Stimulated activated CD4-positive, alpha-beta T cell treated with anti-CD3 and anti-CD28 coated beads, Interleukin-1b, Interleukin-23, amount 100 ng/mL, for 4 hours (primary cell): ENCODE data around the gene DCUN1D4.

Source experiments
- DNase-seq, 2 donors: peaks; one replicate each; pipeline ENCODE4 v3.0.0-alpha.2; 2020; ENCODE audit warnings: low read depth in 2 of 2

Gene DCUN1D4

DNA sequence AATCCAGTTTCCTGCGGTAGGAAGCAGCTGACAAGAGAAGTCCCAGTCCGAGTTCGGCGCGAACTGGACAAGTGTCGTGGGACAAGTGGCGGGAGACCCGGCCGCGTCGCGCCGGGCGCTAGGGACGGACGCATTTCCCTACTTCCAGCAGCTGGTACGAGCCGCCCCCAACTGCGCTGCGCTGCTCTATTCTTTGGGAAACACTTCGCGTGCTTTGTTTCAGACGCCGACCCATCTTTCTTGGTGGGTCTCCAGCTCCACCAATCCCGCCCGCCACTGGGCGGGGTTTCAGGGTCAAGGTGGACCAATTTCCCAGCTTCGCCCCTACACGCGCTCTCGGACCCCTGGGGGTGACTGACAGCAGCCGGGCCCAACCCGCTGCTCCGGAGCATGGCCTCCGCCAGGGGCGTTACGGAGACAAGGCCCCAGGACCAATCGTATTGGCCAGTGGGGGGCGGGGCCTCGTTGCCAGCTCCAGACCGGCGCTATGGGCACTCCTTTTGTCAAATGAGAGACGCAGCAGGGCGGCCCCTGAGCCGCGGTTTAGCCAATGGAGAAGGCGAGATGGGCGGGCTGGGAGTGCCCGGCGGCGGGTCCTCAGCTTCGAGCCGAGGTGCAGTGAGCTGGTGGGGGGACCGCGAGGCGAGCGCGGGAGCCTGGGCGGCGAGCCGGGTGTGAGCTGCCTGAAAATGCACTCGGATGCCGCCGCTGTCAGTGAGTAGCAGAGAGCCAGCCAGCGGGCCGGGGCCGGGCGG is at the start of gene DCUN1D4:
TSS of gene DCUN1D4 (plus strand) at position 600 of the 755 bp plus-strand sequence. CDS start at position 690, 90 bp downstream.
- DNase-seq = peak; percentile 90 to 99

DNA sequence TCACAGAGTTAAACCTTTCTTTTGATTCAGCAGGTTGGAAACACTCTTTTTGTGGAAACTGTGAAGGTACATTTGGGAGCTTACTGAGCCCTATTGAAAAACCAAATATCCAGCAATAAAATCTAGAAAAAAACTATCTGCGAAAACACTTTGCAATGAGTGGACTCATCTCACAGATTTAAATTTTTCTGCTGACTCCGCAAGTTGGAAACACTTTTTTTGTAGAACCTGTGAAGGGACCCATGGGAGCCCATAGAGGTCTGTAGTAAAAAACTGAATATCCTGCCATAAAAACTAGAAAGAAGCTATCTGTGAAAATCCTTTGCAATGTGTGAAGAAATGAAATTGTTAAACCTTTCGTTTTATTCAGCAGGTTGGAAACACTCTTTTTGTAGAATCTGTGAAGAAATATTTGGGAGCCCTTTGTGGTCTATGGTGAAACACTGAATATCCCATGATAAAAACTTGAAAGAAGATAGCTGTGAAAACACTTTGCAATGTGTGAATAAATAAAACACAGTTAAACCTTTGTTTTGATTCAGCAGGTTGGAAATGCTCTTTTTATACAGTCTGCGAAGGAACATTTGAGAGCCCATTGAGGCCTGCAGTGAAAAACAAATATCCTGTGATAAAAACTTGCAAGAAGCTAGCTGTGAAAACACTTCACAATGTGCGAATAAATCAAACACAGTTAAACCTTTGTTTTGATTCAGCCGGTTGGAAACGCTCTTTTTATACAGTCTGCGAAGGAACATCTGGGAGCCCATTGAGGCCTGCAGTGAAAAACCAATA is 22.3 kb upstream of the DCUN1D4 start:
- no peak for DNase-seq

DNA sequence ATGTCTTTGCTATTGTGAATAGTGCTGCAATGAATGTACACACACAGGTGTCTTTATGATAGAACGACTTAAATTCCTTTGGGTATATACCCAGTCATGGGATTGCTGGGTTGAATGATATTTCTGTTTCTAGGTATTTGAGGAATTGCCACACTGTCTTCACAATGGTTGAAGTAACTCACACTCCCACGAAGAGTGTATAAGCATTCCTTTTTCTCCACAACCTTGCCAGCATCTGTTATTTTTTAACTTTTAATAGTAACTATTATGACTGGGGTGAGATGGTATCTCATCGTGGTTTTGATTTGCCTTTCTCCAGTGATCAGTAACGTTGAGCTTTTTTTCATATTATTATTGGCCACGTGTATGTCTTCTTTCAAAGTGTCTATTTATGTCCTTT is 17.6 kb upstream of the DCUN1D4 start:
- DNase-seq = no peak

DNA sequence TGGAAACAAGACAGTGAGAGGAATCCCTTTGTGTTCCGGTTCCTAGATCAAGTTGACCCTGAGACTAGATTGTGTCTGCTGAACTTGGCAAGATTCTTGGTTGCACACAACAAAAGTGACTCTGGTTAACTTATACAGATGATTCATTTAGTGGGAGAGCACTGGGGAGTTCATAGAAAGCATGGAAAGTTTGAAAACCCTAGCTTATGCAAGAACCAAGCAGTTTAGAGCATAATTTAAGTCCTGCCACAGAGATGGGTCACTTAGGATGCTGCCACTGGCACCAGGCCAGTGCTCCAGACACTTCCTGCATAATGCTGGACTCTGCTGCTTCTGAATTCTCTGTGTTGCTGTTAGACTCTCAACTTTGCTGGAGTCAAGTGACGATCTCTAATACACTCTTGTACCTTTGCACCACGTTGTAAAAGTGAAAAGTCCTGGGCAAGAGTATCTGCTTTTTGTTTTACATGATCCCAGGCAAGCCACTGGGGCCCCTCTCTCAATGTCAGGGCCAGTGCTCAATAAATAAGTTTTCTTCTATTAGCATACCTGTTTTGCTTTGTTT is 12.7 kb upstream of the DCUN1D4 start:
- no peak for DNase-seq

DNA sequence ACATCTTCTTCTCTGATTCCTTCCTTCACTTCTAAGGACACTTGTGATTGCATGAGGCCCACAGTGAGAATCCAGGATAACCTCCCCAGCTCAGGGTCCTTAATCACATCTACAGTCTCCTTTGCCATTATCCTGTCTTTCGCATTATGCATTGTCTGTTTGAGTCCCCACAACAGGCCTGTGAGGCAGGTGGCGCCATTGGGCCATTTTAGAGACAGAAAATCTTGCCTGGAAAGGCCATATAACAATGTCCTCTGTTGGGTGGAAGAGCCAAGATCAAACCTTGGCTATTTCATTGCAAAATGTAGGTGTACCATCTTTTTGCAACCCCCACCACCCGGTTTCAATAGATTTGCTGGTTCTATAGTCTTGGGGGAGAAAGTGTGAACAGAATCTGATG is 11.8 kb upstream of the DCUN1D4 start:
- DNase-seq = peak; percentile 53 to 55

DNA sequence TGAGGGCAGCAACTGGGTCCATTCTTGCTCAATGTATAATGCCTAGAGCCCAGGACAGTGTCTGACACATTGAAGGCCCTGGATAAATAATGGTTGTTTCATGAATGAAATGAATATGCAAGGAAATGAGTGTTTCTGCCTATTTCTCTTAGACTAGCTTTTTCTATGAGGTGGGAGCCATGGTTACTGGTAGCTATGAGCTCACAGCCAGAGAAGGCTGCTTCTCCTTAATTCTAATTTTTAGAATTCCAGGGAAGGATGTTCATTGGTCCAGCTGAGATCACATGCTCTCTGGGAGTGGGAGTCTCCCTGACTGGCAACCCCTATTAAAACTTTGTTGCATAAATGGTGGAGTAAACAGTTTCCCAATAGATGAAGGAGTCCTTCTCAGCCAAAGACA is 9.7 kb upstream of the DCUN1D4 start:
- DNase-seq = no peak

DNA sequence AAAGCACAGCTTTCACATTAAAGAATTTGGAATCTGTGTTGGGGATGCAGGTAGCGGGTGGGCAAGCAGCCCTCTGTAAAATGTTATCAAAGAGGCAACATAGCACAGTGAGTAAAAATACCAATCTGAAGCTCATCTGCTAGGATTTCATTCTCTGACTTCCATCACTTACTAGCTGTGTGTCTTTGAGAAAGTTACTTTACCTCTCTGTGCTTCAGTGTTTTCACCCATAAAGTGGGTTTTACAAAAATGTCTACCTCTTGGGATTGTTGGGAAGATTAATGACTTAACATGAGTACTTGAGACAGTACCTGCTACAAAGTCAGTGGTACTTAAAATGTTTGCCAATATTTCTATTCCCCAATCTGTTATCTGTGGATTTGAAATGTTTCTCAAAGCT is 7.9 kb upstream of the DCUN1D4 start:
- no peak for DNase-seq

DNA sequence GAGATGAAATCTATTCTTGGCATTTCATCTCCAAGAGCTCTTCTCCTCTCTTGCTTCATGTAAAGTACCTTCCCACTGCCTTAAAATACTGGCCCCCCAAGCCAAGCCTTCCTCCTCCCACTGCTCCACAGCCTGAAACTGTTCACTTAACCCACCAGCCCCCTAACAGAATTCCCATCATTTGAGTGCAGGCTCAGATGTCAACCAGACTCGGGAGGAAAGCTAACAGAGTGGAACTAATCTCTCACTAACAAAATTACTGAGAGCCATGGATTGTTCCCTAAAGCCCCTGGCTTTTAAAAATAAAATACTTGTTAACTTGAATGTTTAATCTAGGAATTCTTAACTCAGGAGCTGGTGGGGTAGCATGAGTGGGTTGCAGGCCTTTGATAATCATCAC is 7.1 kb upstream of the DCUN1D4 start:
- DNase-seq = no peak

DNA sequence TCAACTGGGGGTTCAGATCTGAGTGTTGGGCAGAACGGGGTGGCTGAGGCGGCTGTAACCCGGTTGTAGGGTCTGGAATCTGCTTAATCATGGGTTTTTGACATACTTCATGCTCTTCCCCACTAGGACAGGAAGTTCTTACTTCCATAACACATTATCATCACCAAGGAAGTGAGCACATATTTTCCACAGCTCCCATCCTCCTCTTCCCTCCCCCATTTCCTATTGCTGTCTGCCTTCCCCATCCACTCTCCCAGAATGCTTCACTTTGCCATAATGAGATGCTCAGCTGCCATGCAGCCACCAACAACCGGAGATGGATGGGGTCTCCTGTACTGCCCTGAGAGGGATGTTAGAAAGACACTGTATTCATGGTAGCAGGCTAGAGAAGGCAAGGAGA is 6.4 kb upstream of the DCUN1D4 start:
- no peak for DNase-seq

DNA sequence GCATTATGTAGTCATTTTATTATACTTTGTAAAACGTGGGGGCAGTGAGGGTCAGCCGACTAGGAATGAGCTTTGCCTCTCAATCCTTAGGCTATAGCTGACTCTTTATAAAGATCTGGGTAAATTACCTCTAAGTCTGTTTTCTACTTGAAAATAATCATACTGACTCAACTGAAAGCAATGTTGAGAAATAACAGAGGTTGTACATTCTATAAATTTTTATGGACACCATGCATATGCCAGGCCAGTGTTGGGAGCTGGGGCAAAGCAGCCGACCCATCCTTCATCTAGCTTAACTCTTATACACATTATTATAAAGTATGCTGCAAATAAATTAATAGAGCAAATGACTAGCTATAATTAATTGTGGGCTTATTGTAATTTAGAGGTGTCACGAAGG is 2.2 kb upstream of the DCUN1D4 start:
- DNase-seq = no peak

DNA sequence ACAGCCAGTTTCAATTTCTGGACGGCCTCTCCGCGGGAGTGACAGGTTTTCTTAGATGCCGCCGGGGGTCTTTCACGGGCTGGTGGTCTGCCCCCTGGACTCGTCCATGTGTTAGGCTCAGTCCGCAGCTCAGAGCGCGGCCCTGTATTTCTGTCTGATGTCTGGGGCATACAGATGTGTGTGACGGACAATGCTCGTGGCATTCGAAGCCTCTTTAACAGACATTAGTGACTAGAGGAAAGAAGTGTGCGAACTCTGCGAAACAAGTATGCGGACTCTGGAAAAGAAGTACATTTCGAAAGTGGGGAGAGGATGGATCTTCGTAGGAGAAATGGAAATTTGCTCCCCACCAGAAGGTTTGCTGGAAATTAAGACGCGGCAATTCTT is 793 bp upstream of the DCUN1D4 start:
- DNase-seq = no peak

DNA sequence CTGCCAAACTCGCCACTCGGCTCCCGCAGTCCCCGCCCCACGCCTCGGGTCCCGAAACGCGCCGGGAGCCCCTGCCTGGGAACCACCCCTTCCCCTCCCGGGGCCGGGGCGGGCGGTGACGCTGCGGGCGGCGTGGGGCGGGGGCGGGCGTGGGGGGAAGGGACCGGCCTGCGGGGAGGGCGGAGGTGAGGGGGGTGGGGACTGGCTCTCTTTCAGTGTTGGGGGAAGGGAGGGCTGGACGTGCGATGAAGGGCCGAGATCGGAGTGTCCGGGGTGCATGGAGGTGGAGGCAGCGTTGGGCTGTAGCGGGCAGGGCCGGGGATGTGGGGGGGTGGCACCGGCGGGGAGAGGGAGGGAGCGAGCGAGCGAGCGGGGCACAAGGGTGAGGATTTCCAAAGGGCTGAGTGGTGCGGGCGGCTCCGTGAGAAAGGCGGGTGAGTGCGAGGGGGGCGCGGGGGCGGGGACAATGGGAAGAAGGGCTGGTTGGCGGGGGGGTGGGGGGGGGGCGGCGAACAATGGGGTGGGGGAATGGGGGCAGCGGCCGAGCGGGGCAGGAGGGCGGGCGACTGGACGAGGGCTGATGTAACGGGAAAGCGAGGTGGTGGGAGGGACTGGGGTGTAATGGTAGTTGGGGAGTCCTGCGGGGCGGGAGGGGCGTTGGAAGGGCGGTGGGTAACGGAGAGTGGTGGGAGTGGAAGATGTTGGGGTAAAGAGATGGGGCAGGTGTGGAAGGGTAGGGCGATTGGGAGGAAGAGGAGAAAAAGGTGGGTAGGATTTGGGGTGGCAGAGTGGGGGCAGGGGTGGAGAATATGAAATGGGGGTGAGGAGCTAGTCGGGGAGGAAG is 578 bp downstream of the DCUN1D4 start:
- peak; percentile 51 to 66 for DNase-seq

DNA sequence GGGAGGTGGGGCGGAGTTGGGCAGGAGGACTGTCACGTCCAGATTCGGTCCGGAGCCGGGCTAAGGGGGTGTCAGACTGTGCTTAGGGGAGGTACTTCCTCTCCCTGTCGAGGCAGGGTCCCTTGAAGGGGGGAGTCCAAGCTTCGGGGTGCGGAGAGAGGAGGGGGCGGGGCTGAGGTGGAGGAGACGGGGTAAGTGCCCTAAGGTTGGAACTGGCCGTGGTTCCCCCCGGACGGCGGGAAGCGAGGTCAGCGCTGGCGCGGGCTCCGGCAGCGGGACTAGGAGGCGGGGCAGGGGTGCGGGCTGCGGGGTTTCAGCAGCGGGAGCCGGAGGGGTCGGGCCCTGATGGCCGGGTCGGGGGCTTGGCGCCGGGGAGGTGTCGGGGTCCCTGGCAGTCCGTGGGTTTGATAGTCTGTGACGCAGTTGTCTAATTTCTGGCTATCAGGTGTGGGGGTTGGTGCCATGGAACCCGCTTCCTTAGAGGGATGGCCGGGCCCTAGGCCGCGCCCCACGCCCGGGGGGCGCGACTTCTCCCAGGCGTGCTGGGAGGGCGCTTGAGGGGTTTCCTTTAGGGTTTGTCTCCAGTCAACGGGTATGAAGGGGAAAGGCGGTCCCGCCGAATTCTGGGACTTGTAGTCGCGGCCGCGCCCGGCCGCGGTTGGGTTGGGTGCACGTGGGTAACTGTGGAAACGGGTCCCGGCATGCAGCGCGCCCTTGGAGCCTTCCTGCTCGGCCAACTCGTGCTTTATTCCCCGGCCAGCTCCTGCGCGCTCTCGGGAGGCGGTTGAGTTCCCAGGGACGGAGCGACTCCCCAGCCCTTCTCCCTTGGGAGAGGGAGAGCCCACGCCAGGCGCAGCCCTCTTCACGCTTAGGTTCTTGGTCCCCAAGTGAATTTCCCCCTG is 1.5 kb downstream of the DCUN1D4 start:
- DNase-seq = peak; percentile 67 to 74

DNA sequence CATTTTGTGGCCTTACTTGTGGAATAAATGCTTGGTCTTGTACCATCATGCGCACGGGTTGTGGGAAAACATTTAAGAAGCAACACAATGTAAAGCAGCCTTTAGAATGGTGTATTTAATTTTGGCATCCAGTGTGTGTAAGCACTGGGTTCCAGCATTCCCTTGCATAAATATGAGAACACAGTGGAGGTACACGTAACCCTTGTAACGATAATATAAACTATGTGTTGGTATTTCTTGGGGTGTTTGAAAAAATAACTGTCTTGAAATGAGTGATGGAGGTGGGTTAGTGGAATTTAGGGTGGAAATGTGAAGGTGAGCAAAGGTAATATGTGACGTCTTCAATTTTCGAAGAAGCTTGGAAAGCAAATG is 2.1 kb downstream of the DCUN1D4 start:
- no peak for DNase-seq

DNA sequence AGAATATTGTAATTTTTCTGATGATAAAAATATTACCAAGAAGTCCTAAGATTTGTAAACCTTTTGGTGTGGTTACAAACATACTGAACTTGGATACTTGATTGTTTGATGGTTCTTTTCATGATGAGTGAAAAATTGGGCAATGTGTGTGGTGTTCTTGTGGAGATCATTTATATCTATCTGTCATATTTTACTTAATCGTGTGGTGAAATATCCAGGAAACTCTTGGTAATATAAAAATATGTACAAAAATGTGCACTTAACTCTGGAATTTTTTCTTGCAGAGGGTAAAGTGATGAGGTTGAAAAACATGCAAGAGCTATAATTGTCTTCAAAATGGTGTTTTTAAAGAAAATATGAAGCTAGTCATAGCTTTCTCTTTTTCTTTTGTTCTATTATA is 2.8 kb downstream of the DCUN1D4 start:
- no peak for DNase-seq

DNA sequence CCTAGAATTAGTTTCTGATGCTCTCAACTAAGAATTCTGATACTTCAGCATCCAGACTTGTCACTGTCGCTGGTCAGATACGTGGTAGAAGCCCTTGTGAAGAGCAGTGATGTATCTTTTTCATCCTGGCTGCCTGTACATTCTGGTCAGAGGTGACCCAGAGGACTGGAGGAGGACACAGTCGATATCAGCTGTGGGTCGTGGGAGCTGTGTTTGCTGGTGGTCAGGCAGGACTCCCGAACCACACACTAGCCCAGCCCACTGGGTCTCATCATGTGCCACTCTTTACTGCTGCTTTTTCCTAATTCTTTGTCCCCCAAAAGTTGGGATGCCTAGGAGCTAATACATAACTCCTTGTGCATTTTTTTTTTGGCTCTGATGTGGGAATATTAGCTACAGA is 6.5 kb downstream of the DCUN1D4 start:
- DNase-seq = no peak

DNA sequence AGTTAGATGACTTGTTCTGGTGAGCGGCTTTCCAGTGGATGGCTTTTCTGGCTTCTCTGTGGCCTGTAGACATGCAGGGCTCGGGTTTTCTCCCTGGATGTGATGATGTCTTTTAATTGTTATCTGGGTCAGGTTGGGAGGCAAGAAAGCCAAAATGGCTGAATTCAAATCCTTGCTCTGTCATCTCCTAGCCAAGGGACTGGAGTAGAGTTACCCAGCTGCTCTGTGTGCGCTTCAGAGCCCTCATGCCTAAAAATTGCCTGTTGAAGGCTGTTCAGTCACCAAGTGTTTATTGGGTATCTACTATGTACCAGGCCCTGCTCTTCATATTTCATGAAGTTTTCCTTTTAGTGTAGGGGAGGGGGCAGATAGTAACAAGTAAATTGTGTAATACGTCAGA is 7.3 kb downstream of the DCUN1D4 start:
- DNase-seq = no peak

DNA sequence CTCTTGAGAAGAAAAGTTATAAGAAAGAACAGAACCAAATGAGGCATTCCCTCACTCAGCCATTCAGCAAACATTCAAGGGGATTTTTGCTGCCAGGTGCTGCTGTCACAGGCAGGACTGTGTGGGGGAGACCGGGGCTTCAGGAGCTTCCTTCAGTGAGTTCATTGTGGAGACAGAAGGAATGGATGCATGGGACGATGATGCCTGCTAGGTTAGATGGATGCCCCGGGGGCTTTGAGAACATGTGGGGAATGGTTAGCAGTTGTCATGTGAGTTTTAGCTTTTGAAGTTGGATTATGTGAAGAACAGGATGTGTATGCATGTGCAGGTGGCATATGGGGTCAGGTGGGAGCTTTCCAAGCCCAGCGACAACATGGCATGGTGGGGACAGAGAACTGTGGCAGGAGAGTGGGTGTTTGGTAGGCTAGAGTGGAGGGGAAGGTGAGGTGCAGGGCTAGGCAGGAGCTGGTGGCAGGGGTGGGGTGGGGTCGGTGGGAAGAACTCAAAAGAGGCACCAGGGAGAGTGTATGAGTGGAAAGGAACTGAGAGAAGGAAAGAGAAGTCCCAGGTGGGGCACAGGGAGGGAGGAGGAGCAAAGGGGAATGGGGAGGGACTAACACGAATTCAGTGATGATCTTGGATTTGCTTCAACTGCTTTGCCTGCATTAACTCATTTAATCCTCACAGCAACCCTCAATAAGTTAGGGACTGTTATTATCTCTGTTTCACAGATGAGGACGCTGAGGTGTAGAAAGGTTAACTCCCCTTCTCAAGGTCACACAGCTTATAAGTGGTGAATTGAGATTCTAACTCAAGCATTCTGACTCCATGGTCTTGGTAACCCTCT is 8.4 kb downstream of the DCUN1D4 start:
- no peak for DNase-seq

DNA sequence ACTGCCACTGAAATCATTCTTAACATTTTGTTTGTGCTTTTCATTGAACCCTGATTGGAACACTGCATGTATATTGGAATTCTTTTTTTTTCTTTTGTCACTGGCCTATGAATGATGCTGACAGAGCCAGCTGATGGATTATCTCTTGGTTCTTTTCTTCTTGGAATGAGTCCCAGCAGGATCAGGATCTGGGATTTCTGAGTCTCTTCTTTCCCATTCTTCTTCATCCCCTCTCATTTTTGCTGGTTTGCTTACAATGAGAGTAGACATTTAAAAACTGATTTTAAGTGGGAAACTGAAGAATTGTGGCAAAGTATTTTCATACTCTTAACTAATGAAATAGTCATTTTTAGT is 9.0 kb downstream of the DCUN1D4 start:
- DNase-seq = no peak

DNA sequence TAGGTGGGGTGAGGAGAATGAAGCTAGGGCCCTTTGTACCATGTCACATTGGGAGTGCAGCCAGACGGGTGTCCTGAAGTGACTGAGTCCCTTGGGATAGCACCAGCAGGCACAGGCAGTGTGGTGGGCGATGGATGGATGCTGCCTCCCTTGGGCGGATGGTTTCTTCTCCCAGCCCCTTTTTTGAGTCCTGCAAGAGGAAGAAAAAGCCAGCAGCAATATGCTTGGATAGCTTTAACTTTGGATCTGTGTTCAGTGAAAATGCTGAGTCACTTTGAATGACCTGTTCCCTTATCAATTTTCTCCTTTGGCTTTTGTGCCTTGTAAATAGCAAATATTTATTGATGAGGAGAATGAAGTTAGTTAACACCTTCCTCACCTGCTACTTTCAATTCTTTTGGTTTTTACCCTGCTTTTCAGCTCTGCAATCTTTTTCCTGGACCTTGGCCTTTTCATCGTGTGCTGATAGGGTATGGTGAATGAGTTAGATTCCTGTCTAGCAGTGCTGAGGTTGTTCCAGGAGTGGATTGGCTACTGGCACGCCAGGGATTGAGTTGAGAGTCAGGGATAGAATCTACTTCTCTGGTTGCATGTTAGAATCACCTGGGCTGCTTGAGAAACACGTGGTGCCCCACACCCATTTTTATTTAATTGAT is 10.2 kb downstream of the DCUN1D4 start:
- DNase-seq = no peak
